Osteoblast (primary cell): ENCODE results near the gene SLC9A7. TPM values are rescaled to one million over a fixed set of nuclear protein-coding genes. Genes with fewer than 3 reads are reported as not detected.

ENCODE experiments used
- DNase-seq: peaks from one replicate; pipeline ENCODE4 v3.0.0; 2011; ENCODE audit warnings: low spot score, mixed read lengths; ENCODE audit not compliant: insufficient read length; ENCODE audit errors: missing footprints
- H2AFZ ChIP-seq: 2 replicates; pipeline ENCODE4 v1.6.0; 2011; ENCODE audit warnings: mild to moderate bottlenecking, low read length
- H3K27ac ChIP-seq: 2 replicates; pipeline ENCODE4 v1.5.1; 2011; ENCODE audit warnings: mild to moderate bottlenecking, low read depth, low read length, moderate library complexity
- H3K27me3 ChIP-seq: 2 replicates; pipeline ENCODE4 v1.6.0; 2012; ENCODE audit warnings: mild to moderate bottlenecking, control low read depth, inconsistent platforms, low read length, moderate library complexity; ENCODE audit not compliant: insufficient read depth
- H3K36me3 ChIP-seq: 2 replicates; pipeline ENCODE4 v1.5.1; 2011; ENCODE audit warnings: mild to moderate bottlenecking, low read length, control low read depth, moderate library complexity; ENCODE audit not compliant: insufficient read depth
- H3K4me1 ChIP-seq: 2 replicates; pipeline ENCODE4 v1.5.1; 2011; ENCODE audit warnings: mild to moderate bottlenecking, low read length, control low read depth, moderate library complexity; ENCODE audit not compliant: insufficient read depth
- H3K4me2 ChIP-seq: 2 replicates; pipeline ENCODE4 v1.6.0; 2011; ENCODE audit warnings: mild to moderate bottlenecking, low read length; ENCODE audit not compliant: insufficient read depth
- H3K4me3 ChIP-seq: fragments of 200-600 bp; sonication (generic); 3 replicates; pipeline ENCODE4 v1.5.1; 2012; ENCODE audit warnings: mild to moderate bottlenecking, low read length, inconsistent platforms; ENCODE audit not compliant: insufficient read depth
- H3K79me2 ChIP-seq: 2 replicates; pipeline ENCODE4 v1.6.0; 2012; ENCODE audit warnings: mild to moderate bottlenecking, low read length, control low read depth, inconsistent platforms; ENCODE audit not compliant: insufficient read depth
- H3K9me3 ChIP-seq: 2 replicates; pipeline ENCODE4 v1.5.1; 2011; ENCODE audit warnings: low read depth, low read length, control low read depth
- H4K20me1 ChIP-seq: 2 replicates; pipeline ENCODE4 v1.6.0; 2012; ENCODE audit warnings: mild to moderate bottlenecking, low read length, control low read depth; ENCODE audit not compliant: insufficient read depth
- CTCF ChIP-seq: IDR thresholded peaks from 2 replicates; pipeline ENCODE4 v1.5.1; 2011; ENCODE audit warnings: mild to moderate bottlenecking, low read depth, low read length, moderate library complexity; ENCODE audit errors: extremely low read depth
- total RNA-seq: library from RNA; depleted of rRNA; stranded (reverse); fragments of >200 nt; gene quantifications from 2 replicates; pipeline ENCODE4 v1.2.3, GENCODE V29; 2012

The SLC9A7 gene
- total RNA-seq, 1 donor: 42.0 TPM

GRCh38 chrX:46573331-46573891 is 185.5 kb downstream of the SLC9A7 start, which contains the start of gene CHST7:
Gene CHST7 (plus strand): TSS chrX:46573765. CDS start chrX:46573932, 167 bp downstream.
- Histone ChIP-seq H3K79me2 (peaks cover 4% of the 10 kb centered on the region), H2AFZ (peak within 1 kb of the TSS; percentile 79), H3K4me3 (peak within 1 kb of the TSS; percentile 73), H4K20me1 (no peaks in the 10 kb centered on the region), H3K4me2 (peak within 1 kb of the TSS; percentile 57), H3K36me3 (no peaks in the 10 kb centered on the region), H3K27me3 (no peaks in the 10 kb centered on the region), H3K27ac (no peak within 1 kb of the TSS), H3K9me3 (no peaks in the 10 kb centered on the region), H3K4me1 (peaks cover 17% of the 10 kb centered on the region)
- TF ChIP-seq CTCF: peak; percentile 47
- DNase-seq: peak; percentile 89

- no peaks in the 10 kb centered on the region for H3K36me3 ChIP-seq
- H2AFZ ChIP-seq: no peak overlapping the region
- H3K9me3 ChIP-seq: no peaks in the 10 kb centered on the region
- H3K27me3 ChIP-seq: no peaks in the 10 kb centered on the region
- no peak overlapping the region for H3K27ac ChIP-seq
- H3K79me2 ChIP-seq: peaks cover 2% of the 10 kb centered on the region
- no peak overlapping the region for H3K4me2 ChIP-seq
- no peaks in the 10 kb centered on the region for H4K20me1 ChIP-seq
- DNase-seq: no peak
- no peak overlapping the region for H3K4me3 ChIP-seq
- no peak for TF ChIP-seq CTCF
- H3K4me1 ChIP-seq: peaks cover 12% of the 10 kb centered on the region
Measured at GRCh38 chrX:46572340-46572936, 186.5 kb downstream of the SLC9A7 start.

- Histone ChIP-seq H3K4me2 (no peak overlapping the region), H3K4me1 (peaks cover 6% of the 10 kb centered on the region), H2AFZ (no peak overlapping the region), H3K27ac (no peak overlapping the region), H3K27me3 (no peaks in the 10 kb centered on the region), H3K36me3 (no peaks in the 10 kb centered on the region), H3K4me3 (no peak overlapping the region), H3K79me2 (peaks cover 2% of the 10 kb centered on the region), H3K9me3 (no peaks in the 10 kb centered on the region), H4K20me1 (no peaks in the 10 kb centered on the region)
- no peak for TF ChIP-seq CTCF
- DNase-seq: peak; percentile 31
Measured at GRCh38 chrX:46571423-46572339, 187.2 kb downstream of the SLC9A7 start.

- H2AFZ ChIP-seq: no peak overlapping the region
- no peaks in the 10 kb centered on the region for H4K20me1 ChIP-seq
- no peak overlapping the region for H3K27ac ChIP-seq
- H3K79me2 ChIP-seq: peaks cover 2% of the 10 kb centered on the region
- H3K27me3 ChIP-seq: no peaks in the 10 kb centered on the region
- TF ChIP-seq CTCF: no peak
- H3K4me1 ChIP-seq: no peaks in the 10 kb centered on the region
- no peak overlapping the region for H3K4me2 ChIP-seq
- no peaks in the 10 kb centered on the region for H3K36me3 ChIP-seq
- no peak overlapping the region for H3K4me3 ChIP-seq
- no peaks in the 10 kb centered on the region for H3K9me3 ChIP-seq
- DNase-seq: peak; percentile 9
Measured at GRCh38 chrX:46569621-46570020, 189.3 kb downstream of the SLC9A7 start.
